ENCODE measurements around the gene C1orf52. TPM values are rescaled to one million over a fixed set of nuclear protein-coding genes. Genes with fewer than 3 reads are reported as not detected.

The C1orf52 gene
- 9.8 and 14.3 TPM in 2 replicates for total RNA-seq

GRCh38 chr1:85259118-85259911, at the start of gene C1orf52:
C1orf52 (minus strand) TSS chr1:85259662; CDS start chr1:85259633, 29 bp downstream.

GRCh38 chr1:85276215-85276977, 16.9 kb upstream of the C1orf52 start, which contains the start of gene BCL10:
BCL10 (minus strand) TSS chr1:85276632; CDS start chr1:85276352, 280 bp downstream.

GRCh38 chr1:85200463-85201339, 58.8 kb downstream of the C1orf52 start, which contains the start of gene SYDE2:
SYDE2 (minus strand) TSS chr1:85201016; CDS start chr1:85200996, 20 bp downstream.

Small RNA genes within 50 kb of the gene (small RNA-seq; reads per million reads assigned to genes)
- gene RF00019, result not detected

Other genes with a start within 250 kb of the C1orf52 start
- 0.39 TPM in 1 of 2 replicates, not detected in the other for gene MCOLN3, start 211.2 kb downstream of the C1orf52 start, total RNA-seq
- 4.7 and 9.0 TPM in 2 replicates for gene SYDE2, start 58.6 kb downstream of the C1orf52 start, total RNA-seq
- gene BCL10, start 17.0 kb upstream of the C1orf52 start, total RNA-seq, result 28.3 and 30.6 TPM in 2 replicates
- gene DDAH1, start 205.5 kb upstream of the C1orf52 start, total RNA-seq, result 3.9 and 41.6 TPM in 2 replicates